CD14-positive monocyte (primary cell): ENCODE data around the gene SLC41A1. TPM values are rescaled to one million over a fixed set of nuclear protein-coding genes. Genes with fewer than 3 reads are reported as not detected.

Experiments used
- DNase-seq, 3 donors: peaks; one replicate each; pipeline ENCODE4 v3.0.0-alpha.2; 2011 to 2022
- H2AFZ ChIP-seq: 2 replicates; pipeline ENCODE4 v1.6.0; 2012; ENCODE audit warnings: mild to moderate bottlenecking, low read depth, low read length, inconsistent platforms; ENCODE audit not compliant: insufficient read depth, poor library complexity, severe bottlenecking
- H3K27ac ChIP-seq, 2 donors: 1 replicate in 1 of 2; 2 replicates in 1 of 2; pipeline ENCODE4 v1.5.1; 2012 to 2013; ENCODE audit warnings: low read length in 2 of 2, control low read depth in 1 of 2, inconsistent platforms in 1 of 2, low read depth in 1 of 2, mild to moderate bottlenecking in 1 of 2
- H3K27me3 ChIP-seq, 2 donors: one replicate each; pipeline versions ENCODE4 v1.6.0 to v1.6.1; 2011 to 2013; ENCODE audit warnings: low read length in 2 of 2; ENCODE audit not compliant: control insufficient read depth in 2 of 2, insufficient read depth in 2 of 2
- H3K36me3 ChIP-seq, 2 donors: replicated peaks in 1 of 2; 1 replicate in 1 of 2; 2 replicates in 1 of 2; pipeline versions ENCODE4 v1.5.1 to v1.6.1; 2012 to 2013; ENCODE audit warnings: low read length in 2 of 2, control low read depth in 1 of 2, inconsistent platforms in 1 of 2, mild to moderate bottlenecking in 1 of 2; ENCODE audit not compliant: insufficient read depth in 2 of 2, control insufficient read depth in 1 of 2
- H3K4me1 ChIP-seq, 2 donors: 1 replicate in 1 of 2; 2 replicates in 1 of 2; pipeline versions ENCODE4 v1.5.1 to v1.6.1; 2012 to 2013; ENCODE audit warnings: low read length in 2 of 2, control low read depth in 1 of 2, inconsistent platforms in 1 of 2, mild to moderate bottlenecking in 1 of 2, moderate library complexity in 1 of 2; ENCODE audit not compliant: insufficient read depth in 2 of 2, control insufficient read depth in 1 of 2
- H3K4me2 ChIP-seq: replicated peaks from 2 replicates; pipeline ENCODE3; 2012; ENCODE audit warnings: low read length, moderate library complexity, mild to moderate bottlenecking; ENCODE audit not compliant: poor library complexity, severe bottlenecking; ENCODE audit errors: extremely low read depth
- H3K4me3 ChIP-seq, 3 experiments: fragments of 200-600 bp in 1 of 3; sonication (generic) in 1 of 3; replicated peaks in 1 of 3; 1 replicate in 2 of 3; 2 replicates in 1 of 3; pipeline ENCODE4 v1.5.1; 2011 to 2013; ENCODE audit warnings: low read length in 3 of 3, mild to moderate bottlenecking in 3 of 3, control low read depth in 2 of 3, low read depth in 2 of 3, inconsistent platforms in 1 of 3, moderate library complexity in 1 of 3
- H3K79me2 ChIP-seq: 2 replicates; pipeline ENCODE4 v1.6.0; 2012; ENCODE audit warnings: mild to moderate bottlenecking, control low read depth, inconsistent platforms, low read length, moderate library complexity; ENCODE audit not compliant: insufficient read depth
- H3K9ac ChIP-seq: 2 replicates; pipeline ENCODE4 v1.6.0; 2017; ENCODE audit warnings: low read length, mild to moderate bottlenecking; ENCODE audit not compliant: insufficient read depth, poor library complexity, severe bottlenecking
- H3K9me3 ChIP-seq, 2 donors: replicated peaks in 1 of 2; 1 replicate in 1 of 2; 2 replicates in 1 of 2; pipeline versions ENCODE4 v1.5.1 to v1.6.1; 2012 to 2013; ENCODE audit warnings: low read length in 2 of 2, control low read depth in 1 of 2; ENCODE audit not compliant: control insufficient read depth in 1 of 2, insufficient read depth in 1 of 2
- H4K20me1 ChIP-seq: 2 replicates; pipeline ENCODE4 v1.6.0; 2012; ENCODE audit warnings: mild to moderate bottlenecking, low read length, control low read depth, moderate library complexity; ENCODE audit not compliant: insufficient read depth
- H3K27ac Mint-ChIP-seq, 7 donors: one replicate each; pipeline ENCODE4 v1.8.0; 2020; ENCODE audit warnings: mild to moderate bottlenecking in 7 of 7, mixed read lengths in 7 of 7, moderate library complexity in 6 of 7, inconsistent platforms in 2 of 7
- H3K27me3 Mint-ChIP-seq, 3 donors: one replicate each; pipeline ENCODE4 v1.8.0; 2021 to 2022; ENCODE audit warnings: low read depth in 3 of 3, mild to moderate bottlenecking in 3 of 3, mixed read lengths in 3 of 3, moderate library complexity in 3 of 3, inconsistent platforms in 1 of 3
- H3K36me3 Mint-ChIP-seq, 2 donors: one replicate each; pipeline ENCODE4 v1.8.0; 2020; ENCODE audit warnings: mixed read lengths in 2 of 2, inconsistent platforms in 1 of 2, mild to moderate bottlenecking in 1 of 2
- H3K4me1 Mint-ChIP-seq: one replicate; pipeline ENCODE4 v1.8.0; 2020; ENCODE audit warnings: mild to moderate bottlenecking, mixed read lengths
- H3K4me3 Mint-ChIP-seq, 2 donors: one replicate each; pipeline ENCODE4 v1.8.0; 2020; ENCODE audit warnings: mild to moderate bottlenecking in 2 of 2, mixed read lengths in 2 of 2, moderate library complexity in 1 of 2
- H3K9me3 Mint-ChIP-seq, 7 donors: one replicate each; pipeline ENCODE4 v1.8.0; 2020 to 2022; ENCODE audit warnings: mixed read lengths in 7 of 7, mild to moderate bottlenecking in 6 of 7, moderate library complexity in 6 of 7, inconsistent platforms in 2 of 7
- WGBS: methylation state at CpG from one replicate; pipeline ENCODE4 v1.1.5; 2013; ENCODE audit warnings: missing lambda C conversion rate; ENCODE audit not compliant: insufficient coverage; 5-methylcytosine and 5-hydroxymethylcytosine counted together
- intact Hi-C, 2 donors: fragments of 100-400 bp; cut with micrococcal nuclease; formaldehyde crosslinking; loops; one replicate each; pipeline versions ENCODE4 v1.15.0 to v1.15.1; 2023
- polyA plus RNA-seq, 3 donors: library from polyadenylated mRNA; depleted of rRNA in 1 of 3; unstranded in 2 of 3; stranded (reverse) in 1 of 3; fragments of 300-500 nt in 2 of 3; fragments of >200 nt in 1 of 3; fragmentation: Illumina TruSeq in 2 of 3; gene quantifications; 1 replicate in 2 of 3; 2 replicates in 1 of 3; pipeline ENCODE4 v1.2.3, GENCODE V29; 2012 to 2021
- TF ChIP-seq, protein P1 (sequence below): fragments of 200-600 bp; IDR thresholded peaks from one replicate; pipeline ENCODE4 v1.8.0; 2022; ENCODE audit warnings: antibody characterized with exemption, mild to moderate bottlenecking

SLC41A1 gene
- polyA plus RNA-seq, 3 donors, result 0.54 to 2.3 (median 1.1) TPM

DNA sequence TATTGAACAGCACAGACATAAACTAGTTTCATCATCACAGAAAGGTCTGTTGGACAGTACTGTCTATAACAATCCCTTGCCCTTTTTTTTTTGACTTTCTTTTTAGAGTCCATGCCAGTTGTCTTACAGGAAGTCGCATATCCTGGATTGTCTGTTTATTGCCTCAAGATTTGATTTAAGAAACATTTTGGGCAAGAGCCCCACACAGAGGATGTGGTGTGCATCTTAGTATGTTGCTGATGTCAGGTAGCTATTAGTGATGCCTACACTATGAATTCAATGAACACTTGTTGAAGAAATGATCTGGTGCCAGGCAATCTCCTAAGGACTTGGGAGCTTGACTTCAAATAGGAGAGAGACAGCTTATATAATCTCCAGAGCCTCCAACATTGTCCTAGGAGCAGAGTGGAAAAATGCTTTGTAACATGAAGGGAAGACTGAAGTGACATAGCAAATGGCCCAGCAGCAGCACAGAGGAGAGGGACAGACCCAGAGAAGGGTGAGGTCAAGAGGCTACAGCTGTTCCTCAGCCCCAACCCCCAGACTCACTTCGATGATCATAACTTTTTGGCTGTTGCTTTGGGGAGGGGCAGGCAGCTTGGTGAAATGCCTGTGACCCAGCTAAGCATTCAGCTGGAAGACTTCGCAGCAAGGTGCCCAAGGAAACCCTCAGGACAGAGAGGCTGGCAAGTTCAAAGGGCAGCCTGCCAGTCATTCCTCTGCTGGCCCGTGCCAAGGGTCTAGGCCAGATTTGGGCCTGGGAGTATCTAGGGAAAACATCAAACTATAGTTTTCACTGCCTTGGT is 30.2 kb downstream of the SLC41A1 start:
- no peaks in the 10 kb centered on the region for H3K36me3 ChIP-seq
- no peak for DNase-seq
- peaks cover 11 to 14% of the 10 kb centered on the region in 2 donors for H3K4me1 ChIP-seq
- intact Hi-C loops, result no loop called here
- H2AFZ ChIP-seq, result no peak overlapping the region
- H3K27ac Mint-ChIP-seq, result no peak overlapping the region
- no peak overlapping the region for H3K27ac ChIP-seq
- TF ChIP-seq, protein P1, sequence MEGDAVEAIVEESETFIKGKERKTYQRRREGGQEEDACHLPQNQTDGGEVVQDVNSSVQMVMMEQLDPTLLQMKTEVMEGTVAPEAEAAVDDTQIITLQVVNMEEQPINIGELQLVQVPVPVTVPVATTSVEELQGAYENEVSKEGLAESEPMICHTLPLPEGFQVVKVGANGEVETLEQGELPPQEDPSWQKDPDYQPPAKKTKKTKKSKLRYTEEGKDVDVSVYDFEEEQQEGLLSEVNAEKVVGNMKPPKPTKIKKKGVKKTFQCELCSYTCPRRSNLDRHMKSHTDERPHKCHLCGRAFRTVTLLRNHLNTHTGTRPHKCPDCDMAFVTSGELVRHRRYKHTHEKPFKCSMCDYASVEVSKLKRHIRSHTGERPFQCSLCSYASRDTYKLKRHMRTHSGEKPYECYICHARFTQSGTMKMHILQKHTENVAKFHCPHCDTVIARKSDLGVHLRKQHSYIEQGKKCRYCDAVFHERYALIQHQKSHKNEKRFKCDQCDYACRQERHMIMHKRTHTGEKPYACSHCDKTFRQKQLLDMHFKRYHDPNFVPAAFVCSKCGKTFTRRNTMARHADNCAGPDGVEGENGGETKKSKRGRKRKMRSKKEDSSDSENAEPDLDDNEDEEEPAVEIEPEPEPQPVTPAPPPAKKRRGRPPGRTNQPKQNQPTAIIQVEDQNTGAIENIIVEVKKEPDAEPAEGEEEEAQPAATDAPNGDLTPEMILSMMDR, result no peak
- no peaks in the 10 kb centered on the region for H3K27me3 ChIP-seq
- H3K79me2 ChIP-seq, result no peaks in the 10 kb centered on the region
- no peak overlapping the region for H3K4me3 Mint-ChIP-seq
- H3K4me1 Mint-ChIP-seq, result peaks cover 22% of the 10 kb centered on the region
- H3K36me3 Mint-ChIP-seq, result no peaks in the 10 kb centered on the region
- H3K4me3 ChIP-seq, result no peak overlapping the region
- peaks cover 0 to 1% (median 0%) of the 10 kb centered on the region in 7 donors for H3K9me3 Mint-ChIP-seq
- WGBS, result 100% methylated on average over 2 of the region's 4 CpGs
- H4K20me1 ChIP-seq, result no peaks in the 10 kb centered on the region
- no peak overlapping the region for H3K9ac ChIP-seq
- no peak overlapping the region for H3K4me2 ChIP-seq
- H3K27me3 Mint-ChIP-seq, result peaks cover 0 to 3% (median 2%) of the 10 kb centered on the region in 3 donors
- H3K9me3 ChIP-seq, result no peaks in the 10 kb centered on the region

DNA sequence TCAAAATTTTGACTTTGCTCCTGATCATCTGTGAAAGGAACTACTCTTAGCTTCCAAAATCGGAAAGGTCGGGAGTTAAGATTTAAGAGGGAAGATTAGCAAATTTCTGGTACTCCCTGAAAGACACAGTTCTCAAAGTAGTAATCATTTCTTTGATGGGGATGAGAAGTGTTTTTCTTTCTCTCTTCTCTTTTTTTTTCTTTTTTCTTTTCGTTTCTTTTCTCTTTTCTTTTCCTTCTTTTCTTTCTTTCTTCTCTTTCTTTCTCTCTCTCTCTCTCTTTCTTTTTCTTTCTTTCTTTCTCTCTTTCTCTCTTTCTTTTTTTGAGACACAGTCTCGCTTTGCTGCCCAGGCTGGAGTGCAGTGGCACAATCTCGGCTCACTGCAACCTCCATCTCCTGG is 32.7 kb downstream of the SLC41A1 start:
- Histone ChIP-seq H4K20me1 (no peaks in the 10 kb centered on the region), H3K4me1 (peaks cover 28 to 32% of the 10 kb centered on the region in 2 donors), H3K9ac (no peak overlapping the region), H3K9me3 (no peaks in the 10 kb centered on the region), H2AFZ (no peak overlapping the region), H3K79me2 (no peaks in the 10 kb centered on the region), H3K27me3 (no peaks in the 10 kb centered on the region), H3K4me3 (no peak overlapping the region), H3K27ac (no peak overlapping the region), H3K4me2 (no peak overlapping the region), H3K36me3 (no peaks in the 10 kb centered on the region)
- TF ChIP-seq, protein P1, result no peak
- H3K27me3 Mint-ChIP-seq, result peaks cover 0 to 3% (median 2%) of the 10 kb centered on the region in 3 donors
- H3K36me3 Mint-ChIP-seq, result no peaks in the 10 kb centered on the region
- no peak for DNase-seq
- peaks cover 0 to 1% (median 0%) of the 10 kb centered on the region in 7 donors for H3K9me3 Mint-ChIP-seq
- peaks cover 41% of the 10 kb centered on the region for H3K4me1 Mint-ChIP-seq
- WGBS, result 80% methylated on average over 2 of the region's 5 CpGs
- intact Hi-C loops, result no loop called here
- H3K27ac Mint-ChIP-seq, result no peak overlapping the region
- no peak overlapping the region for H3K4me3 Mint-ChIP-seq
